Measurements from ENCODE around the gene CEP126.

Gene CEP126

GRCh38 chr11:102014756-102015155 is 99.9 kb downstream of the CEP126 start:
- DNase-seq: no peak

GRCh38 chr11:102017026-102017425 is 102.2 kb downstream of the CEP126 start:
- no peak for DNase-seq

DNA sequence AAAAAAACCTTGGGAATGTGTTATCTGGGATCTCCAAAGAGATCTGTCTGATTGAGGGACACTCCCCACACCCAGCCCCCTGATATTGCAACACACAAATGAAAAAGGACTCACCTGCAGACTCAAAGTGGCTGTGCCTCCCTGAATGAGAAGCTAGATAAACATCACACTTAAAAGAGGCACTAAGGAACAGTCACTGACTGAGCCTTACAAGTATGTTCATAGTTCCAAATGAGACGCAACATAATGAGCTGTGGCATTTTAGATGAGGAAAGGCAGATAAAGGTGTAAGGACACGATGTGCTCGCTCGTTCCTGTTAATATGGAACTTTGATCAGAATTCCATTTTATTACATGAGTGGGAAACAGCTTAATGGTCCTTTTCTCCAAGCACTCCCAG is 111.4 kb downstream of the CEP126 start:
- DNase-seq: no peak

- no peak for DNase-seq
These were observed 112.1 kb downstream of the CEP126 start for GRCh38 chr11:102026959-102027358.

DNA sequence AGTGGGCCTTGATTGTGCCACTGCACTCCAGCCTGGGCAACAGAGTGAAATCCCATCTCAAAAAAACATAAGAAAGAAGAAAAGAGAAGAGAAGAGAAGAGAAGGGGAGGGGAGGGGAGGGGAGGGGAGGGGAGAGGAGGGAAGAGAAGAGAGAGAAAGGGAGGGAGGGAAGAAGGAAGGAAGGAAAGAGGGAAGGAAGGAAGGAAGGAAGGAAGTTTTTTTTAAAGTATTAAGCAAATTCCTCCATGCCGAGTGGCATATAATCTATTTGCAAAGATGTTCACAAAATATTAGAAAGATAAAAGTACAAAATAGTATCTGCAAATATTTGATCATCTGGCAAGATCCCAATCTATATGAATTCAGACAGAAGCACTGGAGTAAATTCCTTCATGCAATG is 121.9 kb downstream of the CEP126 start:
- DNase-seq: no peak

DNA sequence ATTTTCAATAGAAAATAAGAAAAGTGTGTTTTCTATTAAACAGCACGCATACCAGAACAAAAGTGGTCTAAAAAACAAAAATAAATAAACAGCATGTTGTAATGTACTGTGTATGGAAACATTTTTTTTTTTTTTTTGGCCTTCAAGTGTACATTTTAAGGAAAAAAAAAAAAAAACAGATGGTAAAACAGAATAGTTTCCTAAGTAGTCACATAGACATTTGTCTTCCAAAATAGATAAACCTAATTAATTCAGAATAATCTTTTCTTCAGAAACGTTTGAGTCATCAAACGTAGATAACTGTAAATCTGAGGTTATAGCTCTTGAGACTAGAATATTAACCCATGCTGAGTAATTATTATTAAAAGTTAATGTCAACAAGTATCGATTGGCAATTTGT is 132.0 kb downstream of the CEP126 start:
- DNase-seq: no peak

DNA sequence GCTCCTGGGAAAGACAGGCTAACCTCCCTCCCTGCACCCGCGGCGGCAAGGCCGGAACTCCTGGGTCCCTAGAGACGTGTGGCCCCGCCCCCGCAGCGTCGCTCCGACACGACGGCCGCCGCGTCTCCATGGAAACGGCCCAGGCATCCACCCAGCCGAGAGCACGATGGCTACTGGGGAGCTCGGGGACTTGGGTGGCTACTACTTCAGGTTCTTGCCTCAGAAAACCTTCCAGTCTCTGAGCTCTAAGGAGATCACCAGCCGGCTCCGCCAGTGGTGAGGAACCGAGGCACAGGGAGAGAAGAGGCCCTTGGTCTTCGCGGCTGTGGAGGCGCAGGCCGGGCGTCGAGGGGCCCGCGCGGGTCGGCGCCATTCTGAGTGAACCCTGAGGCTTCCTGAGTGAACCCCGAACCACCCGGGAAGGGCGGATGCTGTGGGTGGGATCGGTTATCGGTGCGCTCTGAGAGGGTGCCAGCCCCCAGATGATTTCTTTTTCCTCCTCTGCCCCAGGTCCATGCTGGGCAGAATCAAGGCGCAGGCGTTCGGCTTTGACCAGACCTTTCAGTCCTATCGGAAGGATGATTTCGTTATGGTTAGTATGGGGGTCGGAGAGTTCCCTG is 132.6 kb downstream of the CEP126 start, which contains the start of gene CFAP300:
TSS of gene CFAP300 (plus strand) at position 133 of the 620 bp plus-strand sequence. CDS start at position 167, 34 bp downstream.
- peak; percentile 66 to 68 for DNase-seq
